T-helper 22 cell (primary cell): ENCODE data around the gene DAPK1.

Experiments
- DNase-seq: peaks from one replicate; pipeline ENCODE4 v3.0.0-alpha.2; 2020; ENCODE audit warnings: low read depth

The DAPK1 gene

DNA sequence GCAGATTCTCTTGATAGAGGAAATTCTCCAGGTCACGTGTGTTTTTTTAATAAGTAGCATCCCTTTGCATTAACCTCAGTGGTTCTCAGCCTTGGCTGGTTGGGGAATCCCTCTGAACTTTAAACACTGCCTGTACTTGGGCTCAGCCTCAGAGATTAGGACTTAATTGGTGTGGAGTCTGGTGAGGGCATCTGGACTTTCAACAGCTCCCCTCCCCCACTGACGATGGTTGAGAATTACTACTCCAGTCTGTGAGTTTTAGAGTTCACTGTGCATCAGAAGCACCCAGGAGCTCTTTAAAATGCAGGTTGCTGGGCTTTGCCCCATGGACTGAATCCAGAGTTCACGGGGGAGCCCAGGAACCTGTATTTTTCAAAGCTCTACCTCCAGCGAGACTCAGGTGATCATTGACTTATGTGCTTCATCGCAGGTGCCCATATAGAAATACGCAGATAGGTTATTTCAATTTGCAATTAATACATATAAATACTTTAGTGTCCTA, 71.4 kb downstream of the DAPK1 start:
- DNase-seq, result no peak

DNA sequence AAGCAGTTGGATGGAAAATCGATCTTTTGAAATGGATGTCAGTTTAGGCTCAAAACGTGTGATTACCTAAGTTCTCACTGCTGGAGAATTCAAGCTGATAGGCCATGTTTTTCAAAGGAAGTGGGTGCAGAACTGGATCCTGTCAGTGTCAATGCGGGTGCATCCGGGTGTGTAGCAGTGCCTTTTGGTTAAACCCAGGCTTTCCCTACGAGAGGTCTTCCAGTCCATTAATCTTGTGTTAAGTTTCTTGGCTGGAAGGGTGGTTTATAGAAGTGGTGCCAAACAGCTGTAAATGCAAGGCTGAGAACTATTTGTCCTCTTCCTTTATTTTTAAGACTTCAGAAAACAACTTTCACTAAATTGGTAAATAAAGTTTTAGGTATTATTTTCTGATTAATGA, 71.9 kb downstream of the DAPK1 start:
- no peak for DNase-seq

DNA sequence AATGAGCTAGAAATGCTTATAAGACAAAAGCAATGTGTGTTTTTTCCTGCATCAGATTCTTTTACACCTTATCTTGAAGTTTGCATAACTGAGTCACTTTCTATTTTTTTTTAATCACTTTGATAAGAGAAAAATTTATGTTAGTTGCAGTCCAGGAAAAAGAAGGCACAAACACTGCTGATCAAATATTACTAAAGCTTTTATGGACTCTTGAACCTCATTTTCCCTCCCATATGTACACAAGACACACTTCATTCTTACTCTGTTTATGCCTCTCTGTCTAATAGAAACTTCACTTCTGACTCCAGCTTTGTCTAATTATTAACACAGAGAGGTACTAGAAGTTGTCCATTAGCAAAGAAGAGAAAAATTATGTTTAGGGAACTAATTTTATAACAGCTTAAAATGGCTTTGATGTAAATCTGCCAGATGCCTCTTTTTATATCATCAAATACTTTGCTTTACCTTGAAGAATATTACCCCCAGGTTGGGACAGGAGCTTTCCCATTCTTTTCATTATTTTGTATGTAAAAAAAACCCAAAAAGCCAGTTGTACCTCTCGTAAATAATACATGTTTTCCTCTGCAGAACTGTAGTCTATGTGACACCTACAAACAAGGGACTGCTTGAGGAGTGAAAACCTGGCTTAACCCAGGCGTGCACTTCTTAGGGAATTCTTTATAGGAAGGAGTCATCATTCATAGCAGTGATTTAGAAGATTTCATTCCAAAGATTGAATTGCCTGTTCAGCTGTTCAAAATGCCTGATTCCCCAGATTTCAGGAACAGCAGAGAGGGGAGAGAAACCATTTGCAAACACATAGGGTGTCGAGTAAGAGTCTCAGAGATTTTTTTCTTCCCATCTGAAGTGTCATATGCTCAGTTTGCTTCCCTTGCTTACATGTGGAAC, 72.6 kb downstream of the DAPK1 start:
- no peak for DNase-seq

DNA sequence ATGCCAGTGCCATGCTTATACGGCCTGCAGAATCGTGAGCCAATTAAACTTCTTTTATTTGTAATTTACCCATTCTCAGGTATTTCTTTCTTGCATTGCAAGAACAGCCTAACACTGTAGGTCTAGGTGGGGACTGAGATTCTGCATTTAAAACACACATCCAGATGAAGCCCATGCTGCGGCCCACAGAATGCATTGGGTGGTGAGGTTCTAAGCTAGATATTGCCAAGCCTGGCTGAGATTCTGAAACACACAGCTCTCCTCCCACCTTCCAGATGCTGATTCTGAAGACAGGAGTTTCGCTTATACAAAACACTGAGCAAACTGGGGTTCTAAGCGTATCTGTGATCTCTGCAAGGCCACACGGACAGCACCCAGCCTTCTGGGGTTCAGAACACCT, 75.1 kb downstream of the DAPK1 start:
- no peak for DNase-seq

DNA sequence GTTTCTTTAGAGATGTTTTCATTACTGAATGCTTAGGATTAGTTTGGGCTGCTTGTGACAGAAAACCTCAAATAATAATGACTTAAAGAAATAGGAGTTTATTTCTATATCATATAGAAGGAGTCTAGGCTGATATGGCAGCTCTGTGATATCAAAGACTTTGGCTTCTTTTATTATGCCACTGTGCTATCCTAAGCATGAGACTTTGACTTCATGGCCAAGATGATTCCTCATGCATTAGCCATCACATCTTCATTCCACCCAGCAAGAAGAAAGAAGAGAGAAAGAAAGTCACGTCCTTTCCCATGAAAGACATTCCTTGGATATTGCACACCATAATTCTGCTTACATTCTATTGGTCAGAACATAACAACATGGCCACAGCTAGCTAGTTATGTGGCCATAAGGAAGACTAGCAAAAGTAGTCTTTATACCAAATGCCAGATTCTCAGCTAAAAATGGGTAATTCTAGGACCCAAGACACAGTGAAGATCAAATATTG, 76.2 kb downstream of the DAPK1 start:
- DNase-seq, result no peak

DNA sequence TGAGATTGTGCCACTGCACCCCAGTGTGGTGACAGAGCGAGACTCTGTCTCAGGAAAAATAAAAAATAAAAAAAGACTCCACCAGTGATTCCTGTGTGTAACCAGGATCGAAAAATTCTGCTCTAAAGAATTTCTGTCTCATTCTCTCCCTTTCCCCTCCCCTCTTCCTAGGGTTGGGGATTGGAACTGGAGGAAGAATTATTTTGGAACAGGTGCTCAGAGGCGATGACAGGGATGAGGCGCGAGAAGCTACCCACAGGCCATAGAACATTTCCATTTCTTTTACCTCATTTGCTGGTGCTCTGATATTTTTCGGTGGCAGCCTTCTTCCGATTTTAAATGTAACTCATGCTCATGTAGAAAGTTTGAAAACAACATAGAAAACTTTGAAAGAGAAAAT, 80.1 kb downstream of the DAPK1 start:
- no peak for DNase-seq

DNA sequence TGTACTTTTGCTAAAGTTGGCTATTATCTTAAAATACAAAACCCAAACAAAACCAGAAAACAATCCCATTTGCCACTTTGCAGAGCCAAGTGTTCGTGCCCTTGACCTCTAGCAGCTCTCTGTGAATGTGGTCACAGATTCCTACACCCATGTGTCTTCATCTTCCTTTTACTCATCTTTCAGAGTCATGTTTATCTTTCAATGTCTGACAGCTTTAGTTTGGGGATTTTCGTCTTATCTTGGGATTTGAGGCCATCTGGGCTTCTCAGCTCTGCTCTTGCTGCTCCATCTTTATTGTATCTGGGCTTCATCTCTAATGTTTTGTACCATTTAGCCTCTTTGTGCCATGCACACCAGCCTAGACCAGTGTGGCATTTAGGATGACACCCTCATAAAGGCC, 81.0 kb downstream of the DAPK1 start:
- no peak for DNase-seq

DNA sequence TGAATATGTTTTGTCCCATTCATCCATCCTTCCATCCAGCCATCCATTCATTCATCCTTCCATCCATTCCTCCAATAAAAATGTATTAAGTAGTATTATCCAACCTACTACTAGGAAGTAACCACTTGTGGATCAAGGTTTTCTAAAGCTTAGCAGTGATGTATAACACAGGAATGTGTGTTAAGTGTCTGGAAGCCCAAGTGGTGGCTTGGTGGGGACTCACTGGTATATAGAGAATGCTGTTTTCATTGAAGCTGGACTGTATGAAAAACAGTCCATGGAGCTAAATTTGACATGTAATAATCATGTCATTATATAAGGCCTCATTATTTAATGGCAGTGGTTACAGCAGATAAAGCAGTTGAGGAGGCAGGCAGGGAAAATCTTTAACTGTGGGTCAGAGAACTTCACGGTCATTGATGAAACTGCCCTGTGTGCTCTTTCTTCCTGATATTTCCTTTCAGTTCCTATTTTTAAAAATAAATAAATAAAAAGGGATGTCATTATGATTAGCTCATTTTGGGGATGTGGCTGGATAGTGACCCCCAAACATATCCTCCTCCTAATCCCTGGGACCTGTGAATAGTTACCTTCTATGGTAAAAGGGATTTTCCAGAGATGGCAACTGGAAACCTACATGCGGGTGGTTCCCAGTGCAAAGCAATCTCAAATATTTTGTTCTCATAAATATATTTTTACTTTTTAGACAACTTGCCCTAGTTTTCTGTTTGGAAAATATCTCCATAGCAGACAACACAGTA, 82.3 kb downstream of the DAPK1 start:
- no peak for DNase-seq

DNA sequence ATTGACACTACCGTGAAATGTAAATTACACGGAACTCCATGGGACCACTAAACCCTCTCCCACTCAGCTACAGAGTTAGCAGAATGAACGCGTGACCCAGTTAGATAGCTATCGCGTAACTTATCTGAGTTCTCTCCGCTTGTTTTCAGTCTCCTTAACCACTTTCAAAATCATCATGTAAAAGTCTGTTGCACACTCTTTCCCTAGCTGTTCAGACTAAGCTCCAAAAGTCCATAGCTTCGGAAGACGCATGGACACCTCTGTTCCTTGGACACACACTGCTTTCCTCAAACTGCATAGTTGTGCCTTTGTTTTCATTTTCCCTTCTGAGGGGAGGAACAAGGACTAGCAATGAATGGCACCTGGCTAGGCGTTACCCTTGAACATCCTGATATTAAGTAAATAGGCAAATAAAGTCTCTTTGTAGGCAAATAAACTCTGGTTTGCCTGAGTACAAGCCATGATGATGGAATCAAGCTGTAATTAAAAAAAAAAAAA, 83.3 kb downstream of the DAPK1 start:
- no peak for DNase-seq

DNA sequence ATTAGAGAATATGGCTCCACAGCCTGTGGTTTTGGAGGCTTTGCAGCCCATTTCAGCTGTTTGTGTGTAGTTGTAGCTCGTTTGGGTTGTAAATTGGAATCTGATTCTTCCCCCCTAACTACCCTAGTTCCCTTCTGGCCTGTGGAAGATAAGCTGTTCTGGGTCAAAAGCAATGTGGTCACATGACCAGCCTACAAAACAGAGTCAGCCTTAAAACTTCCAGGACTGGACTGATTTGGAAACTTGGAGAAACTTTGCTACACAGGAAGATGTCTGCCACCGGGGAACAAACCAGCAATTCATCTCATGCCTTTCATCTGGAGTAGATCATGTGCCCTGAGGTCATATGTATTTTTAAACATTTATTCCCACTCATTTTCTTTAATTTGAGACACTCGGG, 83.8 kb downstream of the DAPK1 start:
- DNase-seq, result no peak

DNA sequence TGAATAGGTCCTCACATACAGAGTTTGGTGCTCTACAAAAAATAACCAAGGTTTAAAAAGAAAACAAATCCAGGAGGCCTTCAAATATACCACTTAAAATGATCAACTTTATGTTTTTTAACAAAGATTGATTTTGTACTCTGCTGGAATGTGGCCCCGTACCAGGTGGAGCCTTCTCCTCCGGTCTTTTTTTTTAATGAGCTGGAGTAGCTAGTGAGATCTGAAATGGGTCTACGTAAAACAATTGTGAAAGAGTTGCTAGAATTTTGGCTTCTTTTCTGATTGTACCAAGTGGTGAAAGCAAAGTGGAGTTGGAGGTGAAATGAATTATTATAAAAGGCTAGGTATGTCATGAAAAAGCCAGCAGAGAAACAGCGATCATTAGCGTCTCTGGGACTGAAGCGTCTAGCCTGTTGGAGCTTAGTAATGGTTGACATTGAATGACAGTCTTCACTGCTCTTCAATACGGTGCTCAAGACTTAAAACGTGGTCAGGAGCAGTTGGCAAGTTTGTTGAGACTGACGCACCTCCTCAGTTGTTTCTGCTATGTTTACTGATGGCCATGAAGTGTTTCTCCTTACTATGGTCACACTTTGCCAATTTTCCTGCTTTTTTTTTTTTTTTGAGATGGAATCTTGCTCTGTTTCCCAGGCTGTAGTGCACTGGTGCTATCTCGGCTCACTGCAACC, 84.4 kb downstream of the DAPK1 start:
- DNase-seq, result no peak

DNA sequence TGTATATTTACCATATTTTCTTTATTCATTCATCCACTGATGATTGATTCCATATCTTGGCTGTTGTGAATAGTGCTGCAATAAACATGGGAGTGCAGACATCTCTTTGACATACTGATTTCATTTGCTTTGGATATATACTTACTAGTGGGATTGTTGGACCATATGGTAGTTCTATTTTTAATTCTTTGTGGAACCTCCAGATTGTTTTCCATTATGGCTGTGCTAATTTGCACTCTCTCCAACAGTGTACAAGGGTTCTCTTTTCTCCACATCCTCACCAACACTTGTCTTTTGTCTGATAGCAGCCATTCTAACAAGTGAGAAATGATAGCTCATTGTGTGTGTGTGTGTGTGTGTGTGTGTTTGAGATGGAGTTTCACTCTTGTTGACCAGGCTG, 86.7 kb downstream of the DAPK1 start:
- no peak for DNase-seq

DNA sequence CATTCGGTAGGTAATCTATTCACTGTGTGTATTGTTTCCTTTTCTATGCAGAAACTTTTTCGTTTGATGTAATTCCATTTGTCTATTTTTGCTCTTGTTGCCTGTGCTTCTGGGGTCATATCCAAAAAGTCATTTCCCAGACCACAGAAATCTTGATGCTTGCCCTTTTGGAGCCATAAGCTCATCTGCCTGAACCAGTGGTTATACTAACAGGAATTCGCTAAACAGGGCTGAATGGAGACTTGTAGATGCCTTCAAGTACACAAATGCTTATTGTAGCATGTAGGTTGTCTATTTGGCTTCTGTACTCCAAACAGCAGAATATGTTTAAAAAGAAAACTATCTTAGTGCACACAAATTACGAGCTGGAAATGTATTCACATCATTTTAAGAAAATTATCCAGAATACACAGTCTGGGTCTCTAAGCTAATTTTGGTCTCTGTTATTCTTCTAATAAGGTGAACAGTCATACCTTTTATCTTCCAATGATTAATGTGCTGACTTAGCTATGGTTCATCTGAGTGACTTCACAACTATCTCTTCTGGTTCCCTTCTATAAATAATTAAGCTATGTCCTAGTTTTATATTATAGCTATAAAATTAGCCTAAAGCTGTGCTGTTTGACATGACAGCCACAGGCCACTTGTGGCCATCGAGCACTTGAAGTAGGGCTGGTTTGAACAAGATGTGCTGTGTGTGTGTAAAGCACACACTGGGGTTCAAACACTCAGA, 87.6 kb downstream of the DAPK1 start:
- no peak for DNase-seq

DNA sequence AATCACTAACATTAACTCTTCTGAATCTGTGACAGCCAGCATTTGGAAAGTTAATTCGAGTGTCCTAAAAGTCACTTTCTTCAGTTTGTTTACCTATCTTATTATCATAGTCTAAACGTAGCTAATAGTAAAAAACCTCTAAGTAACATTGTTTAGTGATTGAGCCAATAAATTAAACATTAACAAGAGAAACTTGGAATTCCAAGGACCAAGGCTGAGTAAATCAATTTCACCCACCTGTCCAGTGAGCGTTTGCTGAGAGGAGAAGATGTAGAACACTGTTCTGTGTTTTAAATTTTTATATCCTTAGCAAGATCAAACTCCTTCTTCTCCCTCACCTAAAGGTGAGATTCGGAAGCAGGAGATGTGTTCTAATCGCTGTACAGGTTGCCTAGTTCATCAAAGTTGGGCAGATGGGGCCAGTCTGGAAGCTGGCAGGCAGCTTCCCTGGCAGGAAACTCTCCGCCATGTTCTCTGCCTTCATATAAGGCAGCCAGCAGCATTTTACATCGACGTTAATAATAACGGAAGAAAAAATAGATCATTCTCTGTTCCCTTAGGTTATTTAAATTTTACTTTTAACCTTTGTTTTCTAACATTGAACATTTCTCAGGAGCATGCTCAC, 89.2 kb downstream of the DAPK1 start:
- DNase-seq, result no peak

DNA sequence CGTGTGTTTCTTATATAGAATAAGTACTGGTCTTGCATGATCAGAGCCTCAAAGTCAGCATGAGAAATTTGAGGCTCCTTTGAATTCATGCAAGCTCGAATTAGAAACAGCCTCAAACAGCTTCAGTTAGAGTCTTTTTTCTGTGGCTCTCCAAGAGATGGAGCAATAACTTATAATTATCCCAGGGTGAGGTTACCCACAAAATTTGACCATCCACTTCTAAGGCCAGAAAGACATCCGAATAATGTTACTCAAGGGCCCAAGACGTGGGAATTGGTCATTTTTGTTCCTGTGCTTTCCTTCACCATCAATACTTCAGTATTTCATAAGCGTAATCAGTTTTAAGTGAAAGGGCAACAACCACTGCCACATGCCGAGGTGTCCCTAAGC, 89.7 kb downstream of the DAPK1 start:
- no peak for DNase-seq

DNA sequence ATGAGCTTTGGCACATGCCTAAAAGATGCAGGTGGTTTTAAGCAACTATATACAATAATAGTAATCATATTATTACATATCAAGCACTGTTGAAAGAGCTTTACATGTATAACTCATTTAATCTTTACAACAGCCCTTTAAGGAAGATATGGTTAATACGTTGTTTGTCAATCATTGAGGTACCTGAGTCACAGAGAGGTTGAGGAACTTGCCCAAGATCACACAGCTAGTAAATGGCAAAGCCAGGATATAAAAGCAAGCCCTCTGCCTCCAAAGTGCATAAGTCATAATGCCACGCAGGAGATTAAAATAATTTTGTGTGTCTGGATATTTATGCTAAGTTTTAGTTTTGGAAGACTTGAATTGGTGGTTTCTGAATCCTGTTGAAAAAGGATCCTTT, 90.2 kb downstream of the DAPK1 start:
- DNase-seq, result no peak

DNA sequence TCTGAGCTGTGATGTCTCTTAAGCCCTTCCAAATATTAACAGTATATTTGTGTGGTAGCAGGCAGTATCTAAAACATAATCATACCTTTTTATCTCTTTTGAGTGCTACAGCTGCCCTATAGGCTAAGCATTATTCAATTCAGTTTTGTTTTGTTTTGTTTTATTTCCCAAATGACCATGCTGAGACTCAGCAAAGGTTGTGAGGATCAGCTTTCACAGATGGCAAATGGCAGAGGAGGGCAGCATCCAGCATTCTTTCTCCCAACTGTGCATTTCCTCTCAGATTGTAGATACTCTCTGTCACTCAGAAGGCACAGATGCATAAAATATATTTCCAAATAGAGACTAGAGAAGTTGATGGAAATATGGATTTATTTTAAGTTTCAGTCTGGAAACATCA, 90.7 kb downstream of the DAPK1 start:
- no peak for DNase-seq

DNA sequence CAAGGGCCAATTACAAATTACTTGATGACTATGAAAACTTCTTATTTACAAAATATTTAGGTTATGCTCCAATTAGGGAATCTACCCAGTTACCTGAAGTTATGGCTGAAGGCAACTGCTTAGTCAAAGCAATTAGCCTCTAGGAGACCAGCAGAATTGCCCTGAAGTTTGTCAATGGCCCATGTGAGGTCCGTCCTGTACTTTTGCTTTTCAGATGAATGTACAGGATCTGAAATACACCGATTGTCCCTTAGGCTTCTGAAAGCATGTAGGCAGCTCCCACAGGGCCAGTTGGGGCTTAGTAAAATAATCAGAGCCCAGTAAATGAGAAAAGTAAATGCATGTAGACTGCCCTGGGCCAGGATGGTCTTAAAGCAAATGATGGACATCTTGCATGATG, 93.3 kb downstream of the DAPK1 start:
- no peak for DNase-seq

DNA sequence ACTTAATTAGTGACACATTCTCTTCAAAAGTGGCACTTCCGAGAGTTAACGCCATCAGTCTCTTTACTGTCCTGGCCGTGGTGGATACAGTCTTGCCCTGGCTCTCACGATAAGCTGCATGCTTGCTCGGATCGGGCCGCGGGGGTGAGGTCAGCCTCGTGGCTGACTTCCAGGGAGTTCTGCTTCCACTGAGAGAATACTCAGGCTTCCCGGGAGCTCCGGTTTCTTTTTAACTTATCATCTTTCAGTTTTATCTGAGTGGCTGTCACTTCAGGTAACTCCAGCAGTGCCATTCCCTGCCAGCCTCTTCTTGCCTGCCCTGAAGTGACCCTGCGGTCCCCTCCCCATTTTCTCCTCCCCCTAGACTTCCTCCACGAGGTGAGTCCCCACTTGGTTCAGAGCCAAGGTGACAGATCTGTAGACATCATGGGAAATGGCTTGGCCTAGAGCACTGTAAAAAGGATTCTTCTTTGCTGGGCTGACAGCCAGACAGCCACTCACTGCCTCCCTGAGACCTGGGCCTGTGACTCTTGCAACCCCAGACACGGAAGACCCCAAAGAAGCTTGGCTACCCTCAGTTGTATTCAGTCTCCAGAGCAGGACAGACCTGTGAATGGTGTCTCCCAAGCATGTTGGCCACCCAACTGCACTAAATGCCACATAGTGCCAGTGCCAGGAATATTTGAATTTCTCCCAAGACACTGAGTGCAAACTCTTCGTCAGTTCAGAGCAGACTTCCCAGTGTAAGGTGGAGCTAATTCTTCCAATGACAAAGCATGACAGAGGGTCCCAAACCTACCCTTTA, 95.1 kb downstream of the DAPK1 start:
- no peak for DNase-seq

DNA sequence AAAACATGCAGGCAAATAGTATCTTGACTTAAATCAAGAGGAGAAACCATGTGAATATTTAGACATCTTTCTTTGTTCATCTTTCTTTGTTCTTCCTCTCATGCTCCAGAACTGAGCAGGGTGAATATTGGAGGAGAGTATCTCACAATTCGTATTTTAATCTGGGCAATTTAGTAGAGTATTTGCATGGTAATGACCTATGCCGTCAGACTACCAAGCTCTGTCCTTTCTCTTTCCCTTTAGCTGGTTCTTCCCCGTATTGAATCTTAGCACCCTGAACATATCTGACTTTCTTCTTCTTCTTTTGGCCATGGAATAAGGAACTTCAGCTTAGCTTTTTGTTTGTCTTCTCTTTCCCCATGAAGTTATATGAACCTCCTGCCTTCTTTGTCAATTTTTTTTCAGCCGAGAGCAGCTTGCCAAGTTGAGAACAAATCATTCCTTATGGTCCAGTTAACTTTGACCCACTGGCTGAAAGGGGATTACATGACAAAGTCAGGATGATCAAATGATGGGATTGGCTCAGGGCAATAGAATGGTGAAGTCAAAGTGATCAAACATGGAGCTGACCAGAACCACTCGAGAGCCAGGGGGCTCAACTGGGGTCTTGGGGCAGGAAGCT, 95.8 kb downstream of the DAPK1 start:
- DNase-seq, result no peak
